Coronary artery (tissue), 2 donors: ENCODE data around the gene FAM83C.
A peak's percentile ranks its signal among the peaks of the same experiment; 100 is the strongest.

Experiments used
- DNase-seq: peaks from one replicate; pipeline ENCODE4 v3.0.0-alpha.2; 2017; ENCODE audit warnings: low spot score
- H3K27ac ChIP-seq, 2 donors: fragments of 200-600 bp; sonication (generic); one replicate each; pipeline ENCODE4 v1.5.1; 2016 to 2019
- H3K4me3 ChIP-seq: fragments of 200-600 bp; sonication (generic); 2 replicates; pipeline ENCODE4 v1.5.1; 2016; ENCODE audit warnings: mild to moderate bottlenecking, moderate library complexity
- TF ChIP-seq, protein P1 (sequence below): fragments of 200-600 bp; sonication (generic); IDR thresholded peaks from one replicate; pipeline ENCODE4 v1.5.1; 2019; ENCODE audit warnings: antibody characterized with exemption

FAM83C gene

DNA sequence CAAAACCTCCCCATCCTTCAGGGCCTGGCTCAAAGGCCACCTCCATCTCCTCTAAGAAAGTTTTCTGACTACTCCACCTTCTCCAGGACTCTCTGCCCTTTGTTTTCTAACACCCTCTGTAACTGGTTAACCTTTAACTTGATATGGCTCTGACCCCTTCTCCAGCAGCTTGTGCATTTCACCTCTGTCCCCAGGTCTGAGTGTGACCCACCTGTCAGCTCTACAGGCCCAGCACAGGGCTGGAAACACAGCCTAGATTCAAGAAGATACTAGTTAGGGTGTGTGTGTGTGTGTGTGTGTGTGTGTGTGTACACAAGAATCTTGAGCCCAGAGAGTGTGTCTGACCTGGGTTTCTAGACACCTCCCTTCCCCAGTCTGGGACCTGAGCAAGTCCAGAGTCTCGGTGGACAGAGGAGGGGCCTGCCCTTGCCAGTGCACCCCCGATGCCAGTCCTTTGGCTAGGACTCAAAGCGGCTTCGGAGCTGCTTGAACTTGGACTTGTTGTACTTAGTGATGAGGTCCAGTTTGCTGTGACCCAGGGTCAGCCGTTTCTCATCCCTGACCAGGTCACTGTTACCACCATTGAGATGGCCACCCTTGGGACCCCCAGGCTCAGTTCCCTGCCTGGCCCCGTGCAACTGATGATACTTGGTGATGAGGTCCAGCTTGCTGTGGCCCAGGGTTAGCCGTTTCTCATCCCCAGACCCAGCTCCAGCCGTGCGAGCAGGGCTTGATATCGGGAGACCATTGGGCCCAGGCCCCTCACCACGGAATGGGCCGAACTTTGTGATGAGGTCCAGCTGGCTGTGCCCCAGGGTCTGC, 5.9 kb downstream of the FAM83C start:
- no peak overlapping the region for H3K4me3 ChIP-seq
- DNase-seq = no peak
- H3K27ac ChIP-seq = no peak overlapping the region

DNA sequence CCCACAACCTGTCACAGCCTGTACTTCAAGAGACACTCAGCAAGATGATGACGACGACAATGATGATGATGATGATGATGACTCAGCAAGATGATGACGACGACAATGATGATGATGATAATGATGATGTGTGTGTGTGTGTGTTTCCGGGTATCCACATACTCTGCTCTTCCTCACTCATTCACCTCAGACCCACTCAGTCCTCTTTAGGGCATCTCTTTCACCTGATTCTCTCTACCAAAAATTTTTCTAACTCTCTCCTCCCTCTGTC, 6.5 kb downstream of the FAM83C start:
- TF ChIP-seq, protein P1, sequence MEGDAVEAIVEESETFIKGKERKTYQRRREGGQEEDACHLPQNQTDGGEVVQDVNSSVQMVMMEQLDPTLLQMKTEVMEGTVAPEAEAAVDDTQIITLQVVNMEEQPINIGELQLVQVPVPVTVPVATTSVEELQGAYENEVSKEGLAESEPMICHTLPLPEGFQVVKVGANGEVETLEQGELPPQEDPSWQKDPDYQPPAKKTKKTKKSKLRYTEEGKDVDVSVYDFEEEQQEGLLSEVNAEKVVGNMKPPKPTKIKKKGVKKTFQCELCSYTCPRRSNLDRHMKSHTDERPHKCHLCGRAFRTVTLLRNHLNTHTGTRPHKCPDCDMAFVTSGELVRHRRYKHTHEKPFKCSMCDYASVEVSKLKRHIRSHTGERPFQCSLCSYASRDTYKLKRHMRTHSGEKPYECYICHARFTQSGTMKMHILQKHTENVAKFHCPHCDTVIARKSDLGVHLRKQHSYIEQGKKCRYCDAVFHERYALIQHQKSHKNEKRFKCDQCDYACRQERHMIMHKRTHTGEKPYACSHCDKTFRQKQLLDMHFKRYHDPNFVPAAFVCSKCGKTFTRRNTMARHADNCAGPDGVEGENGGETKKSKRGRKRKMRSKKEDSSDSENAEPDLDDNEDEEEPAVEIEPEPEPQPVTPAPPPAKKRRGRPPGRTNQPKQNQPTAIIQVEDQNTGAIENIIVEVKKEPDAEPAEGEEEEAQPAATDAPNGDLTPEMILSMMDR = no peak
- H3K27ac ChIP-seq = no peak overlapping the region
- no peak overlapping the region for H3K4me3 ChIP-seq
- DNase-seq = no peak

More for the DNA sequence above, 5.9 kb downstream of the FAM83C start:
- TF ChIP-seq, protein P1 = no peak

DNA sequence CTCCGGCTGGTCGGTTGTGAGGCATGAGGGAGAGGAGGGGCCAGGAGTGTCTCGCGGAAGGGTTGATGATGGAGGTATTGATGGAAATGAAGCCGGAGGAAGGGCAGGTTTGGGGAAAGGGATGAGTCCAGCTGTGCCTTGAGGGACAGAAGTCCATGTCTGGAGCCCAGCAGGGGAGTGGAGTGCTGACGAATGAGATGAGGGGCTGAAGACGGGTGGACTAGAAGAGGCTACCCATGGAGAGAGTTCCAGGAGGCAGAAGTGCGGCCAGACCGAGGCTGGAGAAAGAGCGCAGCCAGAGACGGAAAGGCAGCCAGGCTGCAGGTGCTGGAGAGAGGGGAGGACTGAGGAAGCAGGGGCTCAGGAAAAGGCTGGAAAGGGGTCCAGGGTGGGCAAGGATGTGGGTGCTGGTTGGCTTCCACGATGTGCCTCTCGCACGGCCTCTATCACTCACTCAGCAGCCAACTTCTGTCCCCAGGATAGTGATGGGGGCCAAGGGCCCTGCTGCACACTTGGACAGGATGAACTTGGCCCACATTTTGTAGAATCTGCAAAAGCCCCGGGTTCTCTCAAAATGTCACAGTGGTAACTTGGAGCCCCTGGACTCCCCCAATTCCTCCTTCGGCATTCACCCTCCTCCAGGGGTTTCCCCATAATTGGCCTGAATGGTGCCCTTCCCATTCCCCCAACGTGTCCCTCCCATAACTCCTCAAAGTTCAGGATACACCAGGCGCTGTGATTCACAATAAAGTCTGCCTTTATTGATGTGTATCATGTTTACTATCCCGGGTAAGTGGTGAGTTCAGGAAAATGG, 7.0 kb downstream of the FAM83C start:
- peak overlapping the region; percentile 95 for H3K4me3 ChIP-seq
- TF ChIP-seq, protein P1 = no peak
- H3K27ac ChIP-seq = peak overlapping the region; percentile 57 to 87
- no peak for DNase-seq

DNA sequence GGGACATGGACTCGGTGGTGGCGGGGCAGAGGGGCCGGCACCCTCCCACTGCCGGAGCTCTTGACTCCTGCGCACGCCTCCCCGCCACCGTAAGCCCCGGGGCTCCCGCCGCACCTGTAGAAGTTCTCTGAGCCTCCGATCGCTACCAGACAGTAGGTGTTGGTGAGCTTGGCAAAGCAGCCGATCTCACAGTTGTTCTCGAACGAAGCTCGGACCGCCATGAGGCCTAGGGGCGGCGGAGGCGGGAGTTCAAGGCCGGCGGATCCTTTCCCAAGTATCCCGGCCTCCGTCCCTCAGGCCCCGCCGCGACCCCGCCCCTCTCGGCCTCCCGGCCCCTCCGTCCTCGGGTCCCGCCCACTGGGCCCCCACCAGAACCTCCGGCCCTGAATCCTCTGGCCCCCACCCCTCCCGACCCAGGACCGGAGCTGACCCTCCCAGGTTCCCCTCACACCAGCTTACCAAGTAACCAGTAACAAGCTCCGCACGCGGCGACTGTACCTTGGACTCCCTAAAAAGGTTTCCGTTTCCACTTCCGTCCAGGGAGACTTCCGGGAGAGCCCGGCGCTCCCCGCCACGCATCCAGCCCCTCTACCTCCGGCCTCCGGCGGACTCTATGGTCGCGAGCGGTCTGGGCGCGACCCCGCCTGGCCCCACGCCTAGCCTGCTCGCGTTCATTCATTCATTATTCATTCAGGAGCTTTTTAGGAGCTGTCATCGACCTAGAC, 7.8 kb downstream of the FAM83C start, which contains the start of gene EIF6:
TSS of gene EIF6 (minus strand) at position 506 of the 725 bp plus-strand sequence. CDS start at position 221, 285 bp downstream.
- peak within 1 kb of the TSS; percentile 95 for H3K4me3 ChIP-seq
- DNase-seq = peak; percentile 89
- H3K27ac ChIP-seq = peak within 1 kb of the TSS; percentile 57 to 87
- TF ChIP-seq, protein P1 = no peak

DNA sequence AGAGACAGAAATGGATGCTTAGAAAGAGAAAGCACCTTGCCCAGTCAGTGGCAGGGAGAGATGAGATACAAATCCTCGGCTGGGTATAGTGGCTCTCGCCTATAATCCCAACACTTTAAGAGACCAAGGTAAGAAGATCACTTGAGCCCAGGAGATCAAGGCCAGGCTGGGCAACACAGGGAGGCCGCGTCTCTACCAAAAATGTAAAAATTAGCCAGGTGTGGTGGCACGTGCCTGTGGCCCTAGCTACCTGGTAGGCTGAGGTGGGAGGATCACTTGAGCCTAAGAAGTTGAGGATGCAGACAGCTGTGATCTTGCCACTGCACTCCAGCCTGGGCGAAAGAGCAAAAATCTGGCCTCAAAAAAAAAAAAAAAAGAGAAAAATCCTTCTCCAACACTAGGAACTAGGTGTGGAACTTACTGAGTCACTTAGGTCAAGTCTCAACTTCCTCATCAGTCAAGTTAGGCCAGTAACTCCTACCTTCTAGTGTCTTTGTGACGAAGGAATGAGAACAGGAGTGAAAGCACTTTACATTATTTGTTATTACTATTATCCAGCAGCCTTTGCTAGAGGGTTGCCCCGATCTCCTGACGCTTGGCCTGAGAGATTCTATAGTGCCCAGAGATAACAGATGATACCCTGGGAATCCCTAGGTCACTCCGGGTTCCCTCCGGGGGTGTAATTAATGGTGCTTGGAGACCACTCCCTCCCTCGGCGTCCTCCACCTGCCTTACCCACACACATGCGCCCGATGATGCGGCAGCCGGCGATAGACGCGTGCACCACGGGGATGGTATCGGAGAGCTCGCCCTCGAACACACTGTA, 8.6 kb downstream of the FAM83C start:
- no peak for DNase-seq
- H3K4me3 ChIP-seq = peak overlapping the region; percentile 95
- TF ChIP-seq, protein P1 = no peak
- peak overlapping the region; percentile 57 to 87 for H3K27ac ChIP-seq

DNA sequence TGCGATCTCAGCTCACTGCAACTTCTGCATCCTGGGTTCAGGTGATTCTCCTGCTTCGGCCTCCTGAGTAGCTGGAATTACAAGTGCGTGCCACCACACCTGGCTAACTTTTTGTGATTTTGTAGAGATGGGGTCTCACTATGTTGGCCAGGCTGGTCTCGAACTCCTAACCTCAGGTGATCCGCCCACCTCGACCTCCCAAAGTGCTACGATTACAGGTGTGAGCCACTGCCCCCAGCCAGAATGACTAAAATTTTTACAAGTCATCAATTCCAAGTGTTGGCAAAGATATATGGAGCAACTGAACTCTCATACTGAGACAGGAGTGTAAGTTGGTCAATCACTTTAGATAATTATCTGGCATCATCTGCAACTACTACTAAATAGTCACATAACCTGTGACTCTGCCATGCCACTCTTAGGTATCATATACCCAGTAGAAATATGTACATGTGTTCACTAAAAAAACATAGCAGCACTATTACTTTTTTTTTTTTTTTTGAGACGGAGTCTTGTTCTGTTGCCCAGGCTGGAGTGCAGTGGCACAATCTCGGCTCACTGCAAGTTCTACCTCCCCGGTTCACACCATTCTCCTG, 10.6 kb downstream of the FAM83C start:
- no peak for DNase-seq
- TF ChIP-seq, protein P1 = no peak
- Histone ChIP-seq H3K4me3 (no peak overlapping the region), H3K27ac (no peak overlapping the region)
